Fibroblast of lung (primary cell): ENCODE results near the gene IGSF9B.

Source experiments
- CTCF ChIP-seq, 2 donors: IDR thresholded peaks in 1 of 2; conservative IDR thresholded peaks in 1 of 2; 1 replicate in 1 of 2; 2 replicates in 1 of 2; pipeline ENCODE4 v1.5.1; 2011 to 2012; ENCODE audit warnings: low read length in 2 of 2, control low read depth in 1 of 2, inconsistent platforms in 1 of 2, low read depth in 1 of 2, mild to moderate bottlenecking in 1 of 2
- EZH2 ChIP-seq: IDR thresholded peaks from 2 replicates; pipeline ENCODE4 v1.5.1; 2012; ENCODE audit warnings: low read length, control low read depth, mild to moderate bottlenecking; ENCODE audit errors: missing control alignments

GRCh38 chr11:133974836-133975487 is 18.2 kb upstream of the IGSF9B start:
- TF ChIP-seq CTCF (conservative IDR thresholded peaks at IDR 0.05 in 1 of 2, IDR thresholded peaks at IDR 0.05 in 1 of 2; ENCODE audit: low read depth in 1 of 2, low read length in 2 of 2) (no peak), EZH2 (no peak)
